ENCODE results near the gene ZBTB17. TPM values are rescaled to one million over a fixed set of nuclear protein-coding genes. Genes with fewer than 3 reads are reported as not detected.

Gene ZBTB17
- total and polyA plus RNA-seq, 9 of the 15 experiments (the other 6 are each of a cell fraction or from before 2014, with no cell fraction given), result 1.1 to 53.4 (median 29.6) TPM

DNA sequence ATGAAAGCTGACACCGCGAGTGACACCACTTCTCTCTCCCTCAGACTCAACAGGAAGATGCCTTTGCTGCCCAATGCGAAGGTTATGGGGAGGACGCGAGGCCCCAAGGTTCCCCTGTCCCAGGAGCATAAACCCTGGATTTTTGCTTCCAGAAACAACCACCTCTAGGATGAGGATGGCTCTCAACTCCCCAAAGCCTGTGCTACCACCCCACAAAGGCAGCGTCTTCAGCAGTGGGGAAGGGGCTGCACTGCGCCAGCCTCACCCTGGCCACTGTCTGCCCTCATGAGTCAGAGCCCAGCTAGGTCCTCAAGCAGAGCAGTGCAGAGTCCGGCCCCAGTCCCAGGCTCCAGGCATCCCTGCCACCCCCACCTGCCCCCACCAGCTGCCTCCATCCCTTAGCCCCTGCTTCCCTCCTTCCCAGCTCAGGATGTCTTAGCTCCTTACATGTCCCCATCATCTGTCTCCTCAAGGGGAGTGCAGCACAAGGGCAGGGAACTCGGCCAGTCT lies 21.2 kb upstream of the ZBTB17 start:
- Histone ChIP-seq H3K4me1 (replicated peaks in 1 of 2; ENCODE audit: control insufficient read depth in 2 of 2, insufficient read depth in 2 of 2, low read length in 2 of 2) (peaks cover 0 to 22% of the 10 kb centered on the region in 2 experiments; a peak in 2 of 5 replicates), H3K79me2 (ENCODE audit: control insufficient read depth, insufficient read depth, low read length) (no peaks in the 10 kb centered on the region), H3K4me3 (no peak overlapping the region), H3K9ac (ENCODE audit: insufficient read depth in 1 of 2, low read depth in 2 of 2, low read length in 2 of 2) (no peak overlapping the region), H3K27me3 (ENCODE audit: control insufficient read depth in 2 of 2, insufficient read depth in 2 of 2, low read length in 2 of 2) (peaks cover 15 to 34% of the 10 kb centered on the region in 2 experiments; a peak in 3 of 5 replicates), H2AFZ (ENCODE audit: low read depth, low read length) (no peak overlapping the region), H3K9me3 (replicated peaks; ENCODE audit: control insufficient read depth, insufficient read depth, low read depth, low read length) (no peaks in the 10 kb centered on the region), H3K27ac (ENCODE audit: extremely low read depth, low read depth, low read length) (no peak overlapping the region), H3K4me2 (ENCODE audit: insufficient read depth, low read length) (no peak overlapping the region), H3K9me1 (ENCODE audit: control insufficient read depth, insufficient read depth, low read length) (no peaks in the 10 kb centered on the region), H4K20me1 (replicated peaks; ENCODE audit: control insufficient read depth, insufficient read depth, low read length) (no peaks in the 10 kb centered on the region), H3K36me3 (ENCODE audit: control insufficient read depth, insufficient read depth, low read length) (no peaks in the 10 kb centered on the region)
- TF ChIP-seq NR3C1 (CRISPR knock-in tag; IDR thresholded peaks at IDR 0.05) (no peak), SP2 (IDR thresholded peaks at IDR 0.05; ENCODE audit: extremely low read depth, low read depth, low read length, poor library complexity, severe bottlenecking) (no peak), DDX20 (tag; IDR thresholded peaks at IDR 0.05; ENCODE audit: low read depth) (no peak), ZNF212 (CRISPR knock-in tag; IDR thresholded peaks at IDR 0.05) (no peak), PTTG1 (tag; IDR thresholded peaks at IDR 0.05; ENCODE audit: low read depth) (no peak), RBM15 (IDR thresholded peaks at IDR 0.05; ENCODE audit: insufficient read depth, low read length) (no peak), DACH1 (IDR thresholded peaks at IDR 0.05; ENCODE audit: partially characterized antibody) (no peak), SMARCC2 (IDR thresholded peaks at IDR 0.05; ENCODE audit: low read depth) (no peak), SAFB (IDR thresholded peaks at IDR 0.05; ENCODE audit: borderline replicate concordance, low read depth, low read length) (no peak), HDAC1 (IDR thresholded peaks at IDR 0.05) (no peak), XRCC3 (IDR thresholded peaks at IDR 0.05) (no peak), CEBPG (CRISPR knock-in tag; IDR thresholded peaks at IDR 0.05) (no peak), CEBPG (tag; conservative IDR thresholded peaks at IDR 0.05 in 1 of 2, IDR thresholded peaks at IDR 0.05 in 1 of 2) (no peak), ZNF57 (CRISPR knock-in tag; IDR thresholded peaks at IDR 0.05) (no peak), NFRKB (IDR thresholded peaks at IDR 0.05; ENCODE audit: low read depth) (no peak), ZFPM2 (CRISPR knock-in tag; IDR thresholded peaks at IDR 0.05) (no peak)
- TF ChIP-seq, protein P1, sequence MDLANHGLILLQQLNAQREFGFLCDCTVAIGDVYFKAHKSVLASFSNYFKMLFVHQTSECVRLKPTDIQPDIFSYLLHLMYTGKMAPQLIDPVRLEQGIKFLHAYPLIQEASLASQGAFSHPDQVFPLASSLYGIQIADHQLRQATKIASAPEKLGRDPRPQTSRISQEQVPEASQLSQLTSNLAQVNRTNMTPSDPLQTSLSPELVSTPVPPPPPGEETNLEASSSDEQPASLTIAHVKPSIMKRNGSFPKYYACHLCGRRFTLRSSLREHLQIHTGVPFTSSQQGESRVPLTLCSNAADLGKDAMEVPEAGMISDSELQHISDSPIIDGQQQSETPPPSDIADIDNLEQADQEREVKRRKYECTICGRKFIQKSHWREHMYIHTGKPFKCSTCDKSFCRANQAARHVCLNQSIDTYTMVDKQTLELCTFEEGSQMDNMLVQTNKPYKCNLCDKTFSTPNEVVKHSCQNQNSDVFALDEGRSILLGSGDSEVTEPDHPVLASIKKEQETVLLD (IDR thresholded peaks at IDR 0.05), result no peak
- TF ChIP-seq, protein P2, sequence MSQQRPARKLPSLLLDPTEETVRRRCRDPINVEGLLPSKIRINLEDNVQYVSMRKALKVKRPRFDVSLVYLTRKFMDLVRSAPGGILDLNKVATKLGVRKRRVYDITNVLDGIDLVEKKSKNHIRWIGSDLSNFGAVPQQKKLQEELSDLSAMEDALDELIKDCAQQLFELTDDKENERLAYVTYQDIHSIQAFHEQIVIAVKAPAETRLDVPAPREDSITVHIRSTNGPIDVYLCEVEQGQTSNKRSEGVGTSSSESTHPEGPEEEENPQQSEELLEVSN (IDR thresholded peaks at IDR 0.05; ENCODE audit: borderline replicate concordance in 1 of 2, extremely low read depth in 1 of 2, insufficient read depth in 1 of 2, insufficient read length in 1 of 2, low read depth in 1 of 2, low read length in 1 of 2, poor library complexity in 1 of 2, severe bottlenecking in 1 of 2), result no peak
- TF ChIP-seq, protein P3, sequence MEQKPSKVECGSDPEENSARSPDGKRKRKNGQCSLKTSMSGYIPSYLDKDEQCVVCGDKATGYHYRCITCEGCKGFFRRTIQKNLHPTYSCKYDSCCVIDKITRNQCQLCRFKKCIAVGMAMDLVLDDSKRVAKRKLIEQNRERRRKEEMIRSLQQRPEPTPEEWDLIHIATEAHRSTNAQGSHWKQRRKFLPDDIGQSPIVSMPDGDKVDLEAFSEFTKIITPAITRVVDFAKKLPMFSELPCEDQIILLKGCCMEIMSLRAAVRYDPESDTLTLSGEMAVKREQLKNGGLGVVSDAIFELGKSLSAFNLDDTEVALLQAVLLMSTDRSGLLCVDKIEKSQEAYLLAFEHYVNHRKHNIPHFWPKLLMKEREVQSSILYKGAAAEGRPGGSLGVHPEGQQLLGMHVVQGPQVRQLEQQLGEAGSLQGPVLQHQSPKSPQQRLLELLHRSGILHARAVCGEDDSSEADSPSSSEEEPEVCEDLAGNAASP (IDR thresholded peaks at IDR 0.05), result no peak
- in situ Hi-C loops (cut with MboI), result no loop called here
- DNase-seq (ENCODE audit: extremely low read depth in 1 of 4, low spot score in 3 of 4) (no peak), FAIRE-seq (no peak), ATAC-seq (no peak)
- CTCF ChIA-PET (ENCODE audit: low intra/inter-chr PET ratio), result no interaction called here
- intact Hi-C loops (cut with micrococcal nuclease), result no loop called here
- BruUV-seq (replicated peaks), result no TSS peak
- POLR2A ChIA-PET, result interaction anchor here (0.6 to 1.3 kb wide), 2 partner anchors 11 to 13 kb away, joined by 3 to 7 read pairs; no protein-coding TSS in a partner anchor
- WGBS (ENCODE audit: insufficient coverage, low coverage, missing lambda C conversion rate), result 41% methylated on average over 8 of the region's 9 CpGs

Measured in K562 (cell line).